ENCODE measurements around the gene ITGBL1. TPM values are rescaled to one million over a fixed set of nuclear protein-coding genes. Genes with fewer than 3 reads are reported as not detected.

Gene ITGBL1
- total and polyA plus RNA-seq, 2 of the 8 experiments (the other 6 are each of a cell fraction or from before 2014, with no cell fraction given): not detected

DNA sequence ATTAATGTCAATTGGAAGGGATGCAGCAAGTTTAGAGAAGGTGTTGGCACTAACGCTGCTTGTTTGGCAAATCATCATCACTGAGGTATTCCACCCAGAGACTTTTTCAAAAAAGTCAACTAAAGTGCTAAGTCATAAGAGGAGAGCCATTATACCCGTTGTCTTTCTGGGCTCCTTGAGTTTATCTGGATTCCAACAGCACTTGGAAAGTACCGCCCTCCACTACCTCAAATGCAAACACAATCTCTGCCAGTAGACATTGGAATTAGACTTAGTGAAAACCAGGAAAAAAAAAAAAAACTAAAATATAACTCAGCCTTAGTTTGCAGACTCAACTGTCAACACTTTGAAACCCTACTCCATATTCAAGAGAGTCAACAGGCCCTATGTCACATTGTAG, 266.0 kb downstream of the ITGBL1 start:
- no peak for FAIRE-seq
- no peak overlapping the region for H3K23ac ChIP-seq (ENCODE audit: insufficient read length)

More for the DNA sequence above, 266.0 kb downstream of the ITGBL1 start:
- Histone ChIP-seq H2BK12ac (ENCODE audit: low read depth, low read length) (no peak overlapping the region), H2BK15ac (ENCODE audit: low read length) (no peak overlapping the region), H2BK120ac (replicated peaks; ENCODE audit: low read depth, low read length) (no peak overlapping the region), H3K4me2 (ENCODE audit: insufficient read depth in 1 of 2, low read depth in 2 of 2, low read length in 2 of 2) (no peak overlapping the region), H3K23me2 (ENCODE audit: low read depth, low read length) (no peaks in the 10 kb centered on the region; the same call in 1 of the 2 replicates), H3K18ac (ENCODE audit: extremely low read depth, low read length) (no peak overlapping the region), H4K5ac (ENCODE audit: insufficient read length, low read depth, low read length) (no peak overlapping the region), H4K8ac (ENCODE audit: extremely low read depth, insufficient read depth, low read length) (no peak overlapping the region), H4K20me1 (replicated peaks in 1 of 2; ENCODE audit: control insufficient read depth in 1 of 2, insufficient read depth in 2 of 2, low read length in 2 of 2) (no peaks in the 10 kb centered on the region), H3K36me3 (ENCODE audit: control insufficient read depth in 2 of 4, insufficient read depth in 4 of 4, low read length in 3 of 4) (no peaks in the 10 kb centered on the region), H3K9ac (replicated peaks in 1 of 4; ENCODE audit: extremely low read depth in 1 of 4, low read depth in 3 of 4, low read length in 3 of 4) (no peak overlapping the region), H2AK5ac (ENCODE audit: low read depth, low read length) (no peak overlapping the region), H2BK20ac (ENCODE audit: low read length) (no peak overlapping the region), H2AFZ (ENCODE audit: low read length) (0 out of 2 replicates have a peak overlapping the region, but pooled peaks have one; percentile 38), H3K4me3 (ENCODE audit: extremely low read depth in 1 of 4, insufficient read depth in 2 of 4, low read depth in 3 of 4, low read length in 4 of 4) (no peak overlapping the region), H3K4me1 (replicated peaks in 1 of 4; ENCODE audit: control insufficient read depth in 3 of 4, insufficient read depth in 4 of 4, low read length in 3 of 4) (no peaks in the 10 kb centered on the region), H2BK5ac (ENCODE audit: low read depth, low read length) (no peak overlapping the region), H4K91ac (replicated peaks; ENCODE audit: insufficient read length, low read length) (no peak overlapping the region), H3K27ac (ENCODE audit: low read depth, low read length) (no peak overlapping the region), H3K9me3 (ENCODE audit: insufficient read depth in 2 of 2, low read depth in 1 of 2, low read length in 1 of 2) (no peaks in the 10 kb centered on the region), H3K4ac (replicated peaks; ENCODE audit: insufficient read length, low read depth, low read length) (no peak overlapping the region), H3K79me2 (ENCODE audit: control insufficient read depth in 1 of 2, insufficient read depth in 2 of 2, low read length in 2 of 2) (no peaks in the 10 kb centered on the region), H3K27me3 (replicated peaks in 1 of 4; ENCODE audit: control insufficient read depth in 3 of 4, extremely low read depth in 1 of 4, insufficient read depth in 3 of 4, low read length in 3 of 4) (no peaks in the 10 kb centered on the region), H3K56ac (replicated peaks; ENCODE audit: insufficient read length, low read depth, low read length) (no peak overlapping the region), H3K14ac (ENCODE audit: insufficient read length) (no peak overlapping the region), H3K79me1 (ENCODE audit: low read depth, low read length) (no peaks in the 10 kb centered on the region)
- TF ChIP-seq, protein P1, sequence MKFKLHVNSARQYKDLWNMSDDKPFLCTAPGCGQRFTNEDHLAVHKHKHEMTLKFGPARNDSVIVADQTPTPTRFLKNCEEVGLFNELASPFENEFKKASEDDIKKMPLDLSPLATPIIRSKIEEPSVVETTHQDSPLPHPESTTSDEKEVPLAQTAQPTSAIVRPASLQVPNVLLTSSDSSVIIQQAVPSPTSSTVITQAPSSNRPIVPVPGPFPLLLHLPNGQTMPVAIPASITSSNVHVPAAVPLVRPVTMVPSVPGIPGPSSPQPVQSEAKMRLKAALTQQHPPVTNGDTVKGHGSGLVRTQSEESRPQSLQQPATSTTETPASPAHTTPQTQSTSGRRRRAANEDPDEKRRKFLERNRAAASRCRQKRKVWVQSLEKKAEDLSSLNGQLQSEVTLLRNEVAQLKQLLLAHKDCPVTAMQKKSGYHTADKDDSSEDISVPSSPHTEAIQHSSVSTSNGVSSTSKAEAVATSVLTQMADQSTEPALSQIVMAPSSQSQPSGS (IDR thresholded peaks at IDR 0.05; ENCODE audit: low read length): no peak
- TF ChIP-seq, protein P2, sequence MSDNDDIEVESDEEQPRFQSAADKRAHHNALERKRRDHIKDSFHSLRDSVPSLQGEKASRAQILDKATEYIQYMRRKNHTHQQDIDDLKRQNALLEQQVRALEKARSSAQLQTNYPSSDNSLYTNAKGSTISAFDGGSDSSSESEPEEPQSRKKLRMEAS (IDR thresholded peaks at IDR 0.05): no peak
- TF ChIP-seq, protein P3, sequence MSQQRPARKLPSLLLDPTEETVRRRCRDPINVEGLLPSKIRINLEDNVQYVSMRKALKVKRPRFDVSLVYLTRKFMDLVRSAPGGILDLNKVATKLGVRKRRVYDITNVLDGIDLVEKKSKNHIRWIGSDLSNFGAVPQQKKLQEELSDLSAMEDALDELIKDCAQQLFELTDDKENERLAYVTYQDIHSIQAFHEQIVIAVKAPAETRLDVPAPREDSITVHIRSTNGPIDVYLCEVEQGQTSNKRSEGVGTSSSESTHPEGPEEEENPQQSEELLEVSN (IDR thresholded peaks at IDR 0.05): no peak
- TF ChIP-seq TAF7 (optimal IDR thresholded peaks at IDR 0.05; ENCODE audit: borderline replicate concordance, low read depth, low read length) (no peak), KDM1A (IDR thresholded peaks at IDR 0.05; ENCODE audit: borderline replicate concordance, low read length) (no peak), SUZ12 (IDR thresholded peaks at IDR 0.05; ENCODE audit: low read length) (no peak), GABPA (IDR thresholded peaks at IDR 0.05; ENCODE audit: borderline replicate concordance, insufficient read depth, low read length) (no peak), POLR2A (IDR thresholded peaks at IDR 0.05; ENCODE audit: control extremely low read depth in 1 of 2, low read depth in 2 of 2, low read length in 2 of 2) (no peak)
- no peak for DNase-seq (ENCODE audit: low read depth in 1 of 2, low spot score in 2 of 2)
- 82% methylated on average over 3 of the region's 3 CpGs; no CpG with 5 or more reads in 1 of the 2 experiments for WGBS, 2 experiments (ENCODE audit: extremely low coverage in 1 of 2, insufficient coverage in 1 of 2, insufficient read length in 1 of 2, insufficient replicate concordance in 2 of 2, low coverage in 1 of 2, low lambda C conversion rate in 2 of 2, missing lambda C conversion rate in 1 of 2)
- ChIA-PET CTCF (ENCODE audit: partially characterized antibody) (no interaction called here), POLR2A (ENCODE audit: partially characterized antibody) (no interaction called here)
